HPDE6-E6E7 (cell line): ENCODE results near the gene BZW2.
"Not testable (repeated sequence)": the region's sequence is repeated elsewhere in the genome, so short reads cannot be mapped to it uniquely, and the experiment has no call there.

Experiments used
- DNase-seq: peaks from one replicate; pipeline ENCODE4 v3.0.0; 2011; ENCODE audit warnings: missing footprints; ENCODE audit errors: extremely low spot score

Gene BZW2

GRCh38 chr7:16670731-16671344, 24.9 kb downstream of the BZW2 start:
- DNase-seq, result no peak

GRCh38 chr7:16671811-16672210, 25.8 kb downstream of the BZW2 start:
- DNase-seq, result no peak

- no peak for DNase-seq
These were observed 29.3 kb downstream of the BZW2 start for GRCh38 chr7:16675277-16675676.

- no peak for DNase-seq
These were observed 32.1 kb downstream of the BZW2 start for GRCh38 chr7:16677978-16678494.

GRCh38 chr7:16678645-16679566, 32.9 kb downstream of the BZW2 start:
- not testable (repeated sequence) for DNase-seq

- DNase-seq, result no peak
These were observed 39.0 kb downstream of the BZW2 start for GRCh38 chr7:16684935-16685334.

- DNase-seq, result no peak
These were observed 39.6 kb downstream of the BZW2 start for GRCh38 chr7:16685535-16685934.

GRCh38 chr7:16688249-16688648, 42.3 kb downstream of the BZW2 start:
- DNase-seq, result no peak

GRCh38 chr7:16691241-16691640, 45.3 kb downstream of the BZW2 start:
- DNase-seq, result no peak

GRCh38 chr7:16693601-16694318, 47.8 kb downstream of the BZW2 start:
- DNase-seq, result no peak

- no peak for DNase-seq
These were observed 48.8 kb downstream of the BZW2 start for GRCh38 chr7:16694806-16695205.

GRCh38 chr7:16695621-16696237, 49.7 kb downstream of the BZW2 start:
- peak; percentile 66 for DNase-seq

- no peak for DNase-seq
These were observed 51.7 kb downstream of the BZW2 start for GRCh38 chr7:16697507-16698199.

- DNase-seq, result no peak
These were observed 52.4 kb downstream of the BZW2 start for GRCh38 chr7:16698200-16698905.

GRCh38 chr7:16702441-16702840, 56.5 kb downstream of the BZW2 start:
- no peak for DNase-seq

GRCh38 chr7:16708511-16708910, 62.5 kb downstream of the BZW2 start:
- no peak for DNase-seq

- DNase-seq, result peak; percentile 26
These were observed 63.0 kb downstream of the BZW2 start for GRCh38 chr7:16708980-16709379.

GRCh38 chr7:16710651-16711050, 64.7 kb downstream of the BZW2 start:
- DNase-seq, result no peak

GRCh38 chr7:16711730-16712129, 65.7 kb downstream of the BZW2 start:
- no peak for DNase-seq

GRCh38 chr7:16712916-16713315, 66.9 kb downstream of the BZW2 start:
- no peak for DNase-seq

GRCh38 chr7:16715928-16716327, 69.9 kb downstream of the BZW2 start:
- DNase-seq, result no peak
